ENCODE results near the gene KCNH1.

KCNH1 gene

GRCh38 chr1:210801501-210801900 is 332.4 kb downstream of the KCNH1 start:
- Histone ChIP-seq H3K9me3 (ENCODE audit: control insufficient read depth, low read length) (no peaks in the 10 kb centered on the region), H3K27me3 (ENCODE audit: control insufficient read depth, insufficient read depth, low read length) (no peaks in the 10 kb centered on the region), H3K4me3 (ENCODE audit: low read length) (no peak overlapping the region), H3K4me1 (ENCODE audit: control insufficient read depth, insufficient read depth, low read length) (no peaks in the 10 kb centered on the region), H3K9ac (ENCODE audit: low read length) (no peak overlapping the region), H3K36me3 (ENCODE audit: control insufficient read depth, insufficient read depth, low read length) (no peaks in the 10 kb centered on the region)

DNA sequence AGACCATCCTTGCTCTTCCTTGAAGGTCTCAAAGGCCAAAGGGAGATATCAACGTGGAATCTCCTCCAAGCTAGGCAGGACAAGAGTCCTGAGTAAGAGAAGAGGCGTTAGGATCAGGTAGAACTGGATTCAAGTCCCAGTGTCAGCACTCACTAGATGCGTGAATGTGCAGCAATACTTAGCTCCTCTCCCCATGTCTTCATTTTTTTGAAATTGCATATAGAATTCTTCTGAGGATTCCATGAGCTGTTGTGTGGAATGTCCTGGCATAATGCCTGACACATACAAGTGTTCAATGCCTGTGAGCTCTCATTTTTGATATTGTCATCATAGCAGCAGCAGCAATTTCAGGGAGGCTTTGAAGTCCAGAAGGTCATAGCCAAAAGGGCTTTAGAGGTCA is 333.2 kb downstream of the KCNH1 start:
- no peaks in the 10 kb centered on the region for H3K9me3 ChIP-seq (ENCODE audit: control insufficient read depth, low read length)
- H3K4me1 ChIP-seq (ENCODE audit: control insufficient read depth, insufficient read depth, low read length) = no peaks in the 10 kb centered on the region
- no peak overlapping the region for H3K4me3 ChIP-seq (ENCODE audit: low read length)

GRCh38 chr1:210800301-210800700 is 333.6 kb downstream of the KCNH1 start:
- Histone ChIP-seq H3K36me3 (ENCODE audit: control insufficient read depth, insufficient read depth, low read length) (no peaks in the 10 kb centered on the region), H3K27me3 (ENCODE audit: control insufficient read depth, insufficient read depth, low read length) (no peaks in the 10 kb centered on the region), H3K4me1 (ENCODE audit: control insufficient read depth, insufficient read depth, low read length) (no peaks in the 10 kb centered on the region), H3K4me3 (ENCODE audit: low read length) (no peak overlapping the region), H3K9me3 (ENCODE audit: control insufficient read depth, low read length) (no peaks in the 10 kb centered on the region), H3K9ac (ENCODE audit: low read length) (no peak overlapping the region)

More for the DNA sequence above, 333.2 kb downstream of the KCNH1 start:
- Histone ChIP-seq H3K27me3 (ENCODE audit: control insufficient read depth, insufficient read depth, low read length) (no peaks in the 10 kb centered on the region), H3K9ac (ENCODE audit: low read length) (no peak overlapping the region), H3K36me3 (ENCODE audit: control insufficient read depth, insufficient read depth, low read length) (no peaks in the 10 kb centered on the region)

DNA sequence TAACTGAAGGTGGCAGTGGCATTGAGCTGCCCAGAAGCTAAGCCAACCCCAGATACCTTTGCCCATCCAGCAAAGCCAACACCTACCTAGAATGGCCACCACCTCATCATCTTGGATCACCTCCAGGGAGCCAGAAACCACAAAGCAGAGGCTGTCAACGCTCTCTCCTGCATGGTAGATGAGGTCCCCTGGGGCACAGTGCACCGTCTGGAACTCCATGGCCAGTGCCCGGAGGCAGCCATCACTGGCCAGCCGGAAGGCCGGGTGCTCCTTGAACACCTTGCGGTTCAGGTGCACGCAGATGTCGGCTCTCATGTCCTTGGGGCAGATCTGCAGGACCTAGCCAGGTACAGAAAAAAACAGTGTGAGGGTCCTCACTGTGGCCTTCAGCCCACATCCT is 336.5 kb downstream of the KCNH1 start:
- Histone ChIP-seq H3K36me3 (ENCODE audit: control insufficient read depth, insufficient read depth, low read length) (no peaks in the 10 kb centered on the region), H3K4me3 (ENCODE audit: low read length) (no peak overlapping the region), H3K27me3 (ENCODE audit: control insufficient read depth, insufficient read depth, low read length) (no peaks in the 10 kb centered on the region), H3K4me1 (ENCODE audit: control insufficient read depth, insufficient read depth, low read length) (no peaks in the 10 kb centered on the region), H3K9ac (ENCODE audit: low read length) (no peak overlapping the region), H3K9me3 (ENCODE audit: control insufficient read depth, low read length) (no peaks in the 10 kb centered on the region)

- H3K36me3 ChIP-seq (ENCODE audit: control insufficient read depth, insufficient read depth, low read length) = no peaks in the 10 kb centered on the region
- H3K4me1 ChIP-seq (ENCODE audit: control insufficient read depth, insufficient read depth, low read length) = no peaks in the 10 kb centered on the region
- H3K27me3 ChIP-seq (ENCODE audit: control insufficient read depth, insufficient read depth, low read length) = no peaks in the 10 kb centered on the region
- H3K9ac ChIP-seq (ENCODE audit: low read length) = no peak overlapping the region
- H3K4me3 ChIP-seq (ENCODE audit: low read length) = no peak overlapping the region
- H3K9me3 ChIP-seq (ENCODE audit: control insufficient read depth, low read length) = no peaks in the 10 kb centered on the region
Measured at GRCh38 chr1:210796421-210796820, 337.5 kb downstream of the KCNH1 start.

- Histone ChIP-seq H3K27me3 (ENCODE audit: control insufficient read depth, insufficient read depth, low read length) (no peaks in the 10 kb centered on the region), H3K9me3 (ENCODE audit: control insufficient read depth, low read length) (no peaks in the 10 kb centered on the region), H3K9ac (ENCODE audit: low read length) (no peak overlapping the region), H3K4me3 (ENCODE audit: low read length) (no peak overlapping the region), H3K4me1 (ENCODE audit: control insufficient read depth, insufficient read depth, low read length) (no peaks in the 10 kb centered on the region), H3K36me3 (ENCODE audit: control insufficient read depth, insufficient read depth, low read length) (no peaks in the 10 kb centered on the region)
Measured at GRCh38 chr1:210794445-210794844, 339.5 kb downstream of the KCNH1 start.

- Histone ChIP-seq H3K4me1 (ENCODE audit: control insufficient read depth, insufficient read depth, low read length) (no peaks in the 10 kb centered on the region), H3K9me3 (ENCODE audit: control insufficient read depth, low read length) (no peaks in the 10 kb centered on the region), H3K4me3 (ENCODE audit: low read length) (no peak overlapping the region), H3K27me3 (ENCODE audit: control insufficient read depth, insufficient read depth, low read length) (no peaks in the 10 kb centered on the region), H3K9ac (ENCODE audit: low read length) (no peak overlapping the region), H3K36me3 (ENCODE audit: control insufficient read depth, insufficient read depth, low read length) (no peaks in the 10 kb centered on the region)
Measured at GRCh38 chr1:210792250-210793102, 341.5 kb downstream of the KCNH1 start.

DNA sequence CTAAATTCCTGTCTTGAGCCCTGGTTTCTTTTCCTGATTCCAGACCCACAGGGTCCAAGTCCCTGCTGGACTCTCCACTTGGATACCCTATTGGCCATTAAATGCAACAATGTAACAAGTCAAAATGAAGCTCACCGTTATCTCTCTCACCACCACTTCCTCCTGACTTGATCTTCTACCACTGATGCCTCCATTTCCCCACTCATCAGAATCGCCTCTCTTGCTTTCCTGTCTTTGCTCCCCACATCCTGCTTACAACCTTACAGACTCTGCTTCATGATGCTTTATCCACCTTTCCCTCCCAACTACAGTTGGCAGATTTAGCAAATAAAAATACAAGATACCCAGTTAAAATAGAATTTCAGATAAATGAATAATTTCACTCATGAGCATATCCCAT is 343.8 kb downstream of the KCNH1 start:
- H3K4me1 ChIP-seq (ENCODE audit: control insufficient read depth, insufficient read depth, low read length) = no peaks in the 10 kb centered on the region
- H3K36me3 ChIP-seq (ENCODE audit: control insufficient read depth, insufficient read depth, low read length) = no peaks in the 10 kb centered on the region
- H3K27me3 ChIP-seq (ENCODE audit: control insufficient read depth, insufficient read depth, low read length) = no peaks in the 10 kb centered on the region
- H3K9ac ChIP-seq (ENCODE audit: low read length) = no peak overlapping the region
- H3K9me3 ChIP-seq (ENCODE audit: control insufficient read depth, low read length) = no peaks in the 10 kb centered on the region
- H3K4me3 ChIP-seq (ENCODE audit: low read length) = no peak overlapping the region

DNA sequence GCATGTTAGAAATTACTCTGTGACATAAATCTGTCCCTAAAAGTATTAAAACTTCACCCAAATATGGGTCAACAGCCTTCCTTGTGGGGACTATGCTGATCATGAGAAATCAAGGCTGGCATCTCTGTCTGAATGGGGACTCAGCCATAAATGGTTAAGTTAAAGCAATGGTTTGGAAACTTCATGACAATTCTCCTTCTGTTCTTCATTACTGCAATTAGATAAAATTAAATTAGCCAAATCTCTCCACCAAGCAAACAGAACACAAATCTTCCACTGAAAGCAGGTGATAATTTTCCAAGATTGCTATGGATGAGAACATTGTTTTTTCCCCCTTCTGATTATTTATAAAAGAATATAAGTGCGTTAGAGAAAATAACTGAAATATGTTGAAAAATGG is 346.1 kb downstream of the KCNH1 start:
- no peak overlapping the region for H3K4me3 ChIP-seq (ENCODE audit: low read length)
- H3K9ac ChIP-seq (ENCODE audit: low read length) = no peak overlapping the region
- no peaks in the 10 kb centered on the region for H3K9me3 ChIP-seq (ENCODE audit: control insufficient read depth, low read length)
- H3K27me3 ChIP-seq (ENCODE audit: control insufficient read depth, insufficient read depth, low read length) = no peaks in the 10 kb centered on the region
- H3K4me1 ChIP-seq (ENCODE audit: control insufficient read depth, insufficient read depth, low read length) = no peaks in the 10 kb centered on the region
- no peaks in the 10 kb centered on the region for H3K36me3 ChIP-seq (ENCODE audit: control insufficient read depth, insufficient read depth, low read length)

DNA sequence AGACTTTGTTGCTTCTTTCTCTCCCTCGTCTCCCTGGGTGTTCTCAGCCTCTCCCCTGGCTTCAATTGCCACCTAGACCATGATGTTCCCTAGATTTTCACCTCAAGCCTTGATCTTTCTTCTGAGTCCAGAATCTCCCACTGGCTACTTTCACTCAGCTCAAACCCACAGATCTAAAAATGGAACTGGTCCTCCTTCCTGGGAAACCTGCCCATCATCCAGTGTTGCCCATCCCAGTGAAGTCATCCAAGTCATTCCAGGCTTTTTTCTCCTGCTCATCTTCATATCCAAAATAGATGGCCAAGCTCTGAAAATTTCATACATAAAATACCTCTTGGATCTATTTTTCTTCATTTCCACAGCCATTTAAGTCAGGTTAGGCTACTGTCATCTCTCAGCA is 347.4 kb downstream of the KCNH1 start:
- no peaks in the 10 kb centered on the region for H3K9me3 ChIP-seq (ENCODE audit: control insufficient read depth, low read length)
- H3K36me3 ChIP-seq (ENCODE audit: control insufficient read depth, insufficient read depth, low read length) = no peaks in the 10 kb centered on the region

DNA sequence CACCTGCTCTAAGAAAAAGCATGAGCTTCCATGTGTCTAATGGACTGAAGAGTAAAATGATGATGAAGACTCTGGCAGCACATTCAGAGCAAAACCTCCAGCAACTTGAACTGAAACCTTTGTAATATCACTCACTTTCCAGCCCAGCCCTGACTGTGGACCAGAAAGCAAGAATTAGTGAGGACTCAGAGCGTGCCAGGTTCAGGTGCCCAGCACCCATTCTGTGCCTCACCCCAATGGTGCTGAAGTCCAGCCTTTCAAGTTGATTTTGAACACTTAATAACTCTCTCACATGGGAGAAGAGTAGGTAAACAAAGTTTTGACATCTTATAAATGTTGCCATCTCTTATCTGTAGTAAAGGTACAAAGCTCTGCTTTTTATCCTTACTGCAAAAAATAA is 350.0 kb downstream of the KCNH1 start:
- no peaks in the 10 kb centered on the region for H3K9me3 ChIP-seq (ENCODE audit: control insufficient read depth, low read length)
- H3K9ac ChIP-seq (ENCODE audit: low read length) = no peak overlapping the region
- H3K36me3 ChIP-seq (ENCODE audit: control insufficient read depth, insufficient read depth, low read length) = no peaks in the 10 kb centered on the region
- no peaks in the 10 kb centered on the region for H3K4me1 ChIP-seq (ENCODE audit: control insufficient read depth, insufficient read depth, low read length)
- H3K27me3 ChIP-seq (ENCODE audit: control insufficient read depth, insufficient read depth, low read length) = no peaks in the 10 kb centered on the region
- H3K4me3 ChIP-seq (ENCODE audit: low read length) = no peak overlapping the region

More for the DNA sequence above, 347.4 kb downstream of the KCNH1 start:
- Histone ChIP-seq H3K4me3 (ENCODE audit: low read length) (no peak overlapping the region), H3K27me3 (ENCODE audit: control insufficient read depth, insufficient read depth, low read length) (no peaks in the 10 kb centered on the region), H3K4me1 (ENCODE audit: control insufficient read depth, insufficient read depth, low read length) (no peaks in the 10 kb centered on the region), H3K9ac (ENCODE audit: low read length) (no peak overlapping the region)

DNA sequence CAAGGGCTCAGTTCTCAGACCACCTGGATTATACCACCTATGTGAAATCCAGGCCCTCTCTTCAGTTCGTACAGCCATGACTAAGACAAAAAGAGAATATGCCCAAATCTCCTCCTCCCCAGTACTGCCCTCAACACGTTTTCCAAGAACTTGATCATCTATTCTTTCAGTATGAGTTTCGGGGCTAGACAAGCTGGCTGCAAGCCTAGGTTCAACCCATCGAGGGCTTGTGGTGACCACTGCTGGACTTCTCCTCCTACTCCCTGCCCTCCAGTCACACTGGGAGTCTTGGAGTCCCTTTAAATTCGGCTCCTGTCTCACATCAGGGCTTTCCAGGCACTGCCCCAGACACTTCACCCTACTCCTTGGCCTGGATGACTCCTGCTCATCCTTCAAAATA is 352.3 kb downstream of the KCNH1 start:
- H3K9ac ChIP-seq (ENCODE audit: low read length) = no peak overlapping the region
- H3K9me3 ChIP-seq (ENCODE audit: control insufficient read depth, low read length) = no peaks in the 10 kb centered on the region
- no peaks in the 10 kb centered on the region for H3K4me1 ChIP-seq (ENCODE audit: control insufficient read depth, insufficient read depth, low read length)
- H3K36me3 ChIP-seq (ENCODE audit: control insufficient read depth, insufficient read depth, low read length) = no peaks in the 10 kb centered on the region
- H3K4me3 ChIP-seq (ENCODE audit: low read length) = no peak overlapping the region
- no peaks in the 10 kb centered on the region for H3K27me3 ChIP-seq (ENCODE audit: control insufficient read depth, insufficient read depth, low read length)

DNA sequence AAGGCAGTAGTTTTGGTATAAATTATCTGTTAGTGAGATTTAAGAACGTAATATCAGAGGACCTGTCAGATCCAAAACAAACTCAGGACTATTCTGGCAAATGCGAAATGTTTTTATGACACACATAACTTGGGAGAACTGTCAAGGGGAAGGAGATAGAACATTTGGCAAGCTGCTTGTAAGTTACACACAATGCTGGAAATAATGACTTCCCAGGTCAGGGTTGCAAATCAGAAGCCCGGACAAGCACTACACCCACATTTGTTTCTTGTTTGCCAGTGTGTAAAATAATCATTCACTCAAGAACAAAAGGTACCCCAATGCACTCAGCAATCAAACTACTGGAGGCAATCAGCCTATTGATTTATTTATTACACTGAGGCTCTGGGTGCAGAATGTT is 354.7 kb downstream of the KCNH1 start:
- Histone ChIP-seq H3K36me3 (ENCODE audit: control insufficient read depth, insufficient read depth, low read length) (no peaks in the 10 kb centered on the region), H3K9ac (ENCODE audit: low read length) (no peak overlapping the region)

More for the DNA sequence above, 354.7 kb downstream of the KCNH1 start:
- Histone ChIP-seq H3K27me3 (ENCODE audit: control insufficient read depth, insufficient read depth, low read length) (no peaks in the 10 kb centered on the region), H3K4me1 (ENCODE audit: control insufficient read depth, insufficient read depth, low read length) (no peaks in the 10 kb centered on the region), H3K9me3 (ENCODE audit: control insufficient read depth, low read length) (no peaks in the 10 kb centered on the region), H3K4me3 (ENCODE audit: low read length) (no peak overlapping the region)
